Measurements from ENCODE around the gene EXOC4. TPM values are rescaled to one million over a fixed set of nuclear protein-coding genes. Genes with fewer than 3 reads are reported as not detected.

EXOC4 gene
- total RNA-seq, 1 donor from 2014 or later, result 66.2 TPM

- no peak for DNase-seq (ENCODE audit: extremely low read depth, low read depth, low spot score)
Measured at GRCh38 chr7:133690740-133691139, 437.9 kb downstream of the EXOC4 start.

DNA sequence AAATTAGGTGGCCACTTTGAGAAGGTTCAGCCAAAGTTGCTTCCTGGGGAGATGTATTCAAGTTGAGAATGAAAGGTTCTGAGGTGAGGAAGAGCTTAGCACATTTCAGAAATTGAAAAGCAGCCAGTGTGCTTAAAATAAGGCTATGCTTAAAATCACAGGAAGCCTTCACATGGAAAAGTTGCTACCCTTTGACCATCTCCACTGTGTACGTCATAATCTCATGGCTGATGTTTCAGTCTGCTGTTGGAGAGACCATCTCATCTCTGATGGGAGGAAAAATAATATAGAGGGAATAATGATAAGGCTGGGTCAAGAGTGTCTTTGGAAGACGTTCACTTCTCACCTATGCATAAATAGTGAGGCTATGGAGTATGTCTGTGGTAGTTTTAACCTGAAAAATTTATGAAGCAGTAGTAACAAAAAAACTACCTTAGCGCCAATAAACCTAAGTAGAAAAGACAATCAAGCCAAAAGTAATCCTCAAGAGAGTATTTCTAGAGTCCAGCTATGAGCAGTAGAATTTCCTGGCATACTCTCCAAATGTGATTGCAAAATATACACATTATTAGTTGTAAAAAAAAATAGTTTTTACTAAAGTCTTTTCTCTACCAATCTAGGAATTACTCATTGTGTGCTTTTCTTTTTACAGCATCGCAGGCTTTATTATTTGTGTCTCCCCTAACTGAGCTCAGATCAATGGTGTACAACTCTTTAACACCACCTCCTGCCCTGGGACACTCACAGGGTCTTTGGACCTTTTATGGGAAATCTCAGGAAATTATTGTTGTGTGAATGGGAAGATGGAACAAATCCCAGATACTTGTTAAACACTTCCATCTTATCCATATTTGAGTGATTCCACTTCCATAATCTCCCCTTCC is 439.1 kb downstream of the EXOC4 start:
- no peak for DNase-seq (ENCODE audit: extremely low read depth, low read depth, low spot score)

GRCh38 chr7:133693281-133693680 is 440.4 kb downstream of the EXOC4 start:
- no peak for DNase-seq (ENCODE audit: extremely low read depth, low read depth, low spot score)

GRCh38 chr7:133696056-133696455 is 443.2 kb downstream of the EXOC4 start:
- no peak for DNase-seq (ENCODE audit: extremely low read depth, low read depth, low spot score)

- no peak for DNase-seq (ENCODE audit: extremely low read depth, low read depth, low spot score)
Measured at GRCh38 chr7:133697585-133697984, 444.7 kb downstream of the EXOC4 start.

DNA sequence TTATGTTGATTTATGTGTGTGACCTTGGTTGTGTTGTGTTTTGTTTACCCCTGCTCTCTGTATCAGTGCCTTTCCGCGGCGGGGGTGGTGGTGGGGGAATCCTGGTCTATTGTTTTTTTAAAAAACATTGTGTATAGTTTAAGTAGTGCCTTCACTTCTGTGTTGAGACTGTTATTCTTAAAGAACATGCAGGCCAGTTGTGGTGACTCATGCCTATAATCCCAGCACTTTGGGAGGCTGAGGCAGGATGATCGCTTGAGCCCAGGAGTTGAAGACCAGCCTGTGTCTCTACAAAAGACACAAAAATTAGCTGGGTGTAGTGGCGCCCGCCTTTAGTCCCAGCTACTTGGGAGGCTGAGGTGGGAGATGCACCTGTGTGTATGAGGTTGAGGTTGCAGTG is 445.2 kb downstream of the EXOC4 start:
- DNase-seq (ENCODE audit: extremely low read depth, low read depth, low spot score), result no peak

- no peak for DNase-seq (ENCODE audit: extremely low read depth, low read depth, low spot score)
Measured at GRCh38 chr7:133699386-133699785, 446.5 kb downstream of the EXOC4 start.

DNA sequence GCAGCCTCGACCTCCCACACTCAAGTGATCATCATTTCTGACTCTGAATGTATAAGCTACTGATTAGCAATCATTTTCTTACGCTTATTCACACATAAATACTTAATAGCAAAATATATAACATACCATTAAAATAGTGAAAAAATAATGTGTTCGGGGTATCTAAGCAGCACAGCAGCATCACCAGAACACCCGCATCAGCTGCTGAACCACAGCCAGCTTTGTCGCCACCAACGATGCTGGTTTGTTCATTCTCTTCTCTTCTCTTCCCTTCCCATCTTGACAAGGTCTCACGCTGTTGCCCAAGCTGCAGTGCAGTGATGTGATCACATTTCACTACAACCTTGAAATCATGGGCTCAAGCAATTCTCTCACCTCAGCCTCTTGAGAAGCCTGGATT is 449.2 kb downstream of the EXOC4 start:
- DNase-seq (ENCODE audit: extremely low read depth, low read depth, low spot score), result no peak

- no peak for DNase-seq (ENCODE audit: extremely low read depth, low read depth, low spot score)
Measured at GRCh38 chr7:133702960-133703359, 450.1 kb downstream of the EXOC4 start.

DNA sequence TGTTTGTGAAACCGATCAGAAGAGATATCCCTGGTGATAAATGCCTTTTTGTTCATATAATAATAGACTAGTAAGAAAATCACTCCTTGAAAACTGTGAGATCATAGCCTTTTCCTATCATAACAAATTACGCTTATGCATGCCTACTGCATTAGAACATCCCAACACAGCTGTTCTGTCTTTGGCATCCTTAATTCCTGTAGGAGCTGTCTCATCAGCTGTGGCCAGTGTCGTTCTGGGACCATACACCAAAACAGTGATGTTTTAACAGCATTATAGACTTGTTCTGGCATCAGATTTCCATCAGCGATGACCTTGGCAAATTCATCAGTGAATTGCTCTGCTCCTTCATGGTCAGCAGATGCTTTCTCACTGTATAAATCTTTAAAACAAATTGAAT is 450.7 kb downstream of the EXOC4 start:
- no peak for DNase-seq (ENCODE audit: extremely low read depth, low read depth, low spot score)

DNA sequence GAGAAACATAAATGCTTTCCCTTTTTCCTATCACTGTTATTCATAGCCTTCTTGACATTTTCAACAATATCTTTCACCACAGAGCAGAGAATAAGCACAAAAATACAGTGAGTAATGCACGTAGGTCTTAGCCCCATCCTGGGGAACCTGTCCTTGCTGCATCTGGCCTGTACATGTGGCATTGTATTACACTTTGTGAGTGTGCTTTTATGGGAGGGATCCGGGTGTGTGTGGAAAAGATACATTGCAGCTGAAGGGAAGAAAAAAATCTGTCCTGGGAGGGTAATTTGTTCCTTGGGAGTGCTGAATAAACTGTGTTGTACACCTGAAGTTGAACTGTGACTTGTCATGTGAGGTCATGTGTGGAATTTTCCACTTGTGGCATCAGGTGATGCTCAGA is 451.6 kb downstream of the EXOC4 start:
- DNase-seq (ENCODE audit: extremely low read depth, low read depth, low spot score), result no peak

DNA sequence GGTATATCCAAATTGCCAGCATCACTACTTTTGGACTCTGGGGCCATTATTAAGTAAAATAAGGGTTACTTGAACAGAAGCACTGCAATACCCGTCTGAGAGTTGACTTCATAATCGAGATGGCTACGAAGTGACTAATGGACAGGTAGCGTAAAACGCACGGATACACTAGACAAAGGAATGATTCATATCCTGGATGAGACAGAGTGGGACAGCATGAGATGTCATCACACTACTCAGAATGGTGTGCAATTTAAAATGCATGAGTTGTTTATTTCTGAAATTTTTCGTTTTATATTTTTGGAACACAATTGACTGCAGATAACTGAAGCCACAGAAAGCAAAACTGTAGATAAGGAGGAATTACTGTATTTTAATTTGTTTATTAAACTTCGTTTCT is 452.7 kb downstream of the EXOC4 start:
- DNase-seq (ENCODE audit: extremely low read depth, low read depth, low spot score), result no peak

DNA sequence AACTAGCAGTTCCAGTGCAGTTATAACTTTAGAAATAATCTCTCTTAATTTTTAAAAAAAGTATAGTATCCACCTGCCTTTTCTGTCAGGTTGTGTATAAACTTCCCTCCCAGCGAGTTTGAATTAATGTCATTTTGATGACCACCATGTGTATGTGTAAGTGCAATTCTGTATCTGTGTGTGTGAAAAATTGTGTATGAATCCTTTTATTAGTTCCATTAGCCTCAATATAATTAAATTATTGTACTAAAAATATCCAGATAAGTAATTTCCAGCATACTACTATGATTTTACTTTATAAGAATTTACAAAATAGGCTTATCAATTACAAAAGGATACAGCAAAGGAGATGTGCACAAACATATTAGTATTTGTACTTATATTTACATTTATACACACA is 453.1 kb downstream of the EXOC4 start:
- DNase-seq (ENCODE audit: extremely low read depth, low read depth, low spot score), result no peak

DNA sequence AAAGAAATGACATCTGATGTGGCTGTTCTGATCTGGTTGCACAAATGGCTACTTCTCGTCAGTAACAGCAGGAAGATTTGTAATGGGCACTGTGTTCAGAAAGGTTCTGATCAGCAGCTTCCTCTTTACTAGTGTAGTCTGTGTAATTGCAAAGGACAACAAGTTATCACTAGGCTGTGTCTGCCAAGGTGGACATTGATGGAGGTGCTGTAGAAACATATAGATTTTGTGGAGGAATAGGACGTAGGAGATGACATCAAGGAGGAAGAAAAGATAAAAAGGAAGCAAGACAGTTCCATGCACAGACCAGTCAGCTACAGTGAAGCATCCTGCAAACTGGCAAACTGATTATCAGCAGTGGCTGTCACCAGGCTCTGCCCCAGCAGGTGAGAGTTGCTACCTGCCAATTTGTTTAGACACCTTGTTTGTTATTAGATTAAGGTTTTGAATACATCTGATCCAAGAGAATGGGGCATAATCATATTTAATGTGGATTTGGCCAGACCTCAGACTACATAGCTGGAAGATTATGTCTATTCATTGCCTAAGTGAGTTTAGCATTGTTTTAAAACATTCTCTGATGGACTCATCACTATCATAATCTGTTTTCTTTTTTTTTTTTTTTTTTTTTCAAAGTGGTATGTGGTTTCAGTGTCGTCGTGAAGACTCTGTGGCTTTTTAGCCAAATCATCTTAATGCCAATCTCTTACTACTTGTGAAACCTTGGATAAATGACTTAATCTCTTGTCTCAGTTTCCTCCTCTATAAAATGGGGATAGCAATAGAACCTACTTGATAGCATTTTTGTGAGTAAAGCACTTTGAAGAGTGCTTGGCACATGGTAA is 456.4 kb downstream of the EXOC4 start:
- DNase-seq (ENCODE audit: extremely low read depth, low read depth, low spot score), result no peak

GRCh38 chr7:133712544-133712943 is 459.7 kb downstream of the EXOC4 start:
- DNase-seq (ENCODE audit: extremely low read depth, low read depth, low spot score), result no peak

GRCh38 chr7:133714654-133715053 is 461.8 kb downstream of the EXOC4 start:
- no peak for DNase-seq (ENCODE audit: extremely low read depth, low read depth, low spot score)

GRCh38 chr7:133718131-133718530 is 465.3 kb downstream of the EXOC4 start:
- no peak for DNase-seq (ENCODE audit: extremely low read depth, low read depth, low spot score)

DNA sequence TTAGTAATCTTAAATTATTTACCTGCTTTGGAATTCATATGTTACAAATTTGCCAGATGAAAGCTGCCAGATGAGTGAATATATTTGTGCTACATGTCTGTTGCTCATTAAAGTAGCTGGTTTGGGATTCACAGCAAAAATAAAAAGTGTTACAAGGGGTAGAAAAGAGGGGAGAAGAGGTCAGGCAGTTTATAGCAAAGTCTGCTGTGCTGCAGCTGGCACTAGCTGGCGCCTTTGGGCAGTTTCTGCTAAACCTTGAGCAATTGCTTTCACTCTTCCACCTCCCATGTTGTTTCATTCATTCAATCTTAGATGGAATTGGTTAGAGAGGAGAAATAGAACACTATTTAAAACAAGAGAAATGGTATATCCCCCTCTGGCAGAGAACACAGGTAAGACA is 470.2 kb downstream of the EXOC4 start:
- DNase-seq (ENCODE audit: extremely low read depth, low read depth, low spot score), result no peak

DNA sequence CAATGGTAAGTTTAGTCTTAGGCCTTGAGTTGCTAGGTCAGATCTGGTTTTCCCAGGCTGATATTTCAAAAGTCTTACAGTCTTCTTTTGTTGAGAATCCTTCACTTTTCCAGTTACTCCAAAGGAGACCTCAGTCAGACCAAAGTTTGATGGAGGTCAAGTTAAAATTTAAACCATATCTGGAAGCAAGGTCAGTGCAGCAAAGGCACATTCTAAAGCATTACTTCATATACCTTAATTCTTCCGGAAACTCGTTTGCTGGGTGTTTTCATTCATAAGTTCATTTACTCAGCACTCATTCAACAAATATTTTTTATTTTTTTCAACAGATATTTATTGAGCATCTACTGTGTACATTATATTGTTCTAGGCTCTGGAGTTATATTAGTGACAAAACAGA is 471.3 kb downstream of the EXOC4 start:
- DNase-seq (ENCODE audit: extremely low read depth, low read depth, low spot score), result no peak

DNA sequence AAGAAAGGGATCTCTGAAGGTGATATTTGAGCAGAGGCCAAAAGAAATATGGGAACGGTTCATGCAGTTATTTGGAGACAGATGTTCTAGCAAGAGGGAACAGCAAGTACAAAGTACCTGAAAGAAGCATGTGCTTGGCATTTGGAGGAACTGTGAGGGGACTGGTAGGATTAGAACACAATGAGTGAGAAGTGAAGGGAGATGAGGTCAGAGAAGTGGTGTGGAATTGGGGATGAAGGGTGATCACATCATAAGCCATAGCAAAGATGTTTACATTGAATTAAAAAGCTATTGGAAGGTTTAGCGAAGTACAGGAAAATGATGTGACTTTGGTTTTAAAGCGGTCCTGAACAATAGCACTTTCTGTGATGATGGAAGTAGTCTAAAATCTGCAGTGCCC is 471.8 kb downstream of the EXOC4 start:
- no peak for DNase-seq (ENCODE audit: extremely low read depth, low read depth, low spot score)

DNA sequence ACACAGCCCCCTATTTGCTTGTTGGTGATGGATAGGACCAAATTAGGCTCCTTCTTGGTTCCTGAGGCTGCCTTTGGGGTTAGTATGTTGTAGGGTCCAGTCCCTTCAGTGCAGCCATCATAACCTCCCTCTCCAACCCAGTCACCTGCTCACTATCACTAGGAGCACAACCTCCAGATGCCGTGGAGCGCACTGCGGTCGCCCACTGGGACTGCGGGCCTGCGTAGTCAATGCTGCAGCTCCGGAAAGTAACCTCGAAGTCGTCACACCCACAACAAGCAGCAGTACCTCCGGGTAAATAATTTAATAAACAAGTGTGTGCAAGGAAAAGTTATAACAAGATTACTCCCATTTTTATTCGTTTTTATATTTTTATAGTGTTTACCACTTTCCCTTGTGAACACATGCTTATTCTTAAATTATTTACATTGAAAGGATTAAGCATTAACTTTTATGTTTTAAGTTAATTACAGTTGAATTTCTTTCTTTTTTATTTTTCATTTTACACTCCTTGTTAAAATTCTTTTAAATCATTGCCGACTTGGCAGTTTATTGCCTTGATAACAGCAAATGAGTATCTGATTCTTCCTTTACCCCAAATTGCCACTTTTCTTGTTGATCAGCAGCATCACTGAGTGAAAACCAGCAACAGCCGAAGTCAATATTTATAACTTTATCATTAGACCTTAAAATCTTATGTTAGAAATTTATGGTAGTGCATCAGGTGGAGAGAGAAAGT is 474.8 kb downstream of the EXOC4 start:
- DNase-seq (ENCODE audit: extremely low read depth, low read depth, low spot score), result no peak
